WERI-Rb-1 (cell line): ENCODE measurements around the gene FSHR.

Experiments
- DNase-seq: peaks from one replicate; pipeline ENCODE4 v3.0.0-alpha.2; 2020
- H3K27ac ChIP-seq: fragments of 250-450 bp; sonication (Bioruptor Pico); 2 replicates; pipeline ENCODE4 v1.5.1; 2020; ENCODE audit warnings: mild to moderate bottlenecking, moderate library complexity
- H3K27me3 ChIP-seq: fragments of 250-450 bp; sonication (Bioruptor Pico); 2 replicates; pipeline ENCODE4 v1.5.1; 2021; ENCODE audit warnings: mild to moderate bottlenecking, low read depth, moderate library complexity; ENCODE audit not compliant: insufficient read depth, severe bottlenecking
- H3K36me3 ChIP-seq: fragments of 250-450 bp; sonication (Bioruptor Pico); 2 replicates; pipeline ENCODE4 v1.5.1; 2020; ENCODE audit warnings: mild to moderate bottlenecking, moderate library complexity
- H3K4me3 ChIP-seq: 2 replicates; pipeline ENCODE4 v1.5.1; 2011; ENCODE audit warnings: low read depth, mild to moderate bottlenecking, control low read depth, low read length
- H3K9me3 ChIP-seq: fragments of 250-450 bp; sonication (Bioruptor Pico); 2 replicates; pipeline ENCODE4 v1.5.1; 2021; ENCODE audit warnings: mild to moderate bottlenecking, moderate library complexity; ENCODE audit not compliant: severe bottlenecking
- TF ChIP-seq, protein P1 (sequence below): IDR thresholded peaks from 2 replicates; pipeline ENCODE4 v1.5.1; 2011; ENCODE audit warnings: low read depth, mild to moderate bottlenecking, control low read depth, inconsistent platforms, low read length

Gene FSHR

DNA sequence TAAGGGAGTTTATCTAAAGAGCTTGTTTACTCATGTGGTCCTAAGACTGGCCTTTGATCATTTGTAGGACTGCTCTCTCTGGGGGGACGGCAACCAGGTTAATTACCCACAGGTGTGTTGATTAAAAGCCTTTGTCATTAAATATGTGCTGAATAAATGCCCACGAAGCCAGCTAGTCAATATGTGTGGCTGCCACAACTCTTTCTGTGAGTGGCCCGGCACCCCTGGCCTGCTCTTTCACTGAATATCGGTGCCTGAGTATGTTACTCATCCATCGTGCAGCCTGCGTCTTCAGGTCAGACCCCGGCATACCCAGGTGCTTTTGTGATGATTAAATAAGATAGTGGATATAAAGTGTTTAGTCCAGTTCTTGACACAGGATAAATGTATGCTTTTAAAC lies 24.3 kb upstream of the FSHR start:
- H3K27ac ChIP-seq, result no peak overlapping the region
- TF ChIP-seq, protein P1, sequence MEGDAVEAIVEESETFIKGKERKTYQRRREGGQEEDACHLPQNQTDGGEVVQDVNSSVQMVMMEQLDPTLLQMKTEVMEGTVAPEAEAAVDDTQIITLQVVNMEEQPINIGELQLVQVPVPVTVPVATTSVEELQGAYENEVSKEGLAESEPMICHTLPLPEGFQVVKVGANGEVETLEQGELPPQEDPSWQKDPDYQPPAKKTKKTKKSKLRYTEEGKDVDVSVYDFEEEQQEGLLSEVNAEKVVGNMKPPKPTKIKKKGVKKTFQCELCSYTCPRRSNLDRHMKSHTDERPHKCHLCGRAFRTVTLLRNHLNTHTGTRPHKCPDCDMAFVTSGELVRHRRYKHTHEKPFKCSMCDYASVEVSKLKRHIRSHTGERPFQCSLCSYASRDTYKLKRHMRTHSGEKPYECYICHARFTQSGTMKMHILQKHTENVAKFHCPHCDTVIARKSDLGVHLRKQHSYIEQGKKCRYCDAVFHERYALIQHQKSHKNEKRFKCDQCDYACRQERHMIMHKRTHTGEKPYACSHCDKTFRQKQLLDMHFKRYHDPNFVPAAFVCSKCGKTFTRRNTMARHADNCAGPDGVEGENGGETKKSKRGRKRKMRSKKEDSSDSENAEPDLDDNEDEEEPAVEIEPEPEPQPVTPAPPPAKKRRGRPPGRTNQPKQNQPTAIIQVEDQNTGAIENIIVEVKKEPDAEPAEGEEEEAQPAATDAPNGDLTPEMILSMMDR, result no peak
- H3K27me3 ChIP-seq, result no peaks in the 10 kb centered on the region

DNA sequence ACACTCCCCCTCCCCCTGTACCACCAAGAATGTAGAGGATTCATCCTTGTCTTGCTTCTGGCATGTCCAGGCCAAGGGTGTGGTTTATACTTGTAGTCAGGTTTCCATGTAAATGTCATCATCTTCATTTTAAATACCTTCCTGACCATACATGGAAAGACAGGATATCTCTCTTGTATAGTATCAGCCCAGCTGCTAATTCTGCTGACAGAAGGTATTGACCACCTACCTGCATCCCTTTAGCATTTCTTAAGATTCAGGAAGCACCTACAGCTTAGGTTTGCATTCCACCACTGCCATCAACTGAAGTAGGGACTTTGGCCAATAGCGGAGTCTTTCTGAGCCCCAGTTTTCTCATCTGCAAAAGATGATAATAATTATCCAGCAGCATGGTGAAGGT lies 22.9 kb upstream of the FSHR start:
- TF ChIP-seq, protein P1, result no peak
- Histone ChIP-seq H3K36me3 (no peaks in the 10 kb centered on the region), H3K27me3 (no peaks in the 10 kb centered on the region), H3K4me3 (no peak overlapping the region), H3K27ac (no peak overlapping the region), H3K9me3 (no peaks in the 10 kb centered on the region)
- no peak for DNase-seq

More for the DNA sequence above, 24.3 kb upstream of the FSHR start:
- no peaks in the 10 kb centered on the region for H3K36me3 ChIP-seq
- no peaks in the 10 kb centered on the region for H3K9me3 ChIP-seq
- no peak overlapping the region for H3K4me3 ChIP-seq
- DNase-seq, result no peak

DNA sequence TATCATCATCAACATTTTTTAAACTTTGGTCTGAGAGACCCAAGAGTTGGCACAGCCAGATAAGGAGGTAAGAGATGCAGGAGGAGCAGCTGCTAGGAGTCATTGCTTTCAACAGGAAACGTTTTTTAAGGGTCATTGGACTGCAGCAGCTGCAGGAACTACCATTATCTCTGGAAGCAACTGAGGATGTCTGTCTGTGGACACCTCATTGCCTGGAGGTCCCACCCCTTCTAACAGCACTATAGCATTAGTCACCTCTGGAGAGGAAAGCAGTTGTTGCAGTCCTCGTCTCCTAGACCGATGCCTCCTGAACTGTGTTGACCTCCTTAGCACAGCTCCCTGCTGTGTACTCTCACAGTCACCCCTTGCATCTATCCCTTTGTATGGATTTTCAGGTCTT lies 21.5 kb upstream of the FSHR start:
- H3K27ac ChIP-seq, result no peak overlapping the region
- DNase-seq, result no peak
- H3K9me3 ChIP-seq, result no peaks in the 10 kb centered on the region
- no peaks in the 10 kb centered on the region for H3K27me3 ChIP-seq
- H3K4me3 ChIP-seq, result no peak overlapping the region
- TF ChIP-seq, protein P1, result no peak
- H3K36me3 ChIP-seq, result no peaks in the 10 kb centered on the region

DNA sequence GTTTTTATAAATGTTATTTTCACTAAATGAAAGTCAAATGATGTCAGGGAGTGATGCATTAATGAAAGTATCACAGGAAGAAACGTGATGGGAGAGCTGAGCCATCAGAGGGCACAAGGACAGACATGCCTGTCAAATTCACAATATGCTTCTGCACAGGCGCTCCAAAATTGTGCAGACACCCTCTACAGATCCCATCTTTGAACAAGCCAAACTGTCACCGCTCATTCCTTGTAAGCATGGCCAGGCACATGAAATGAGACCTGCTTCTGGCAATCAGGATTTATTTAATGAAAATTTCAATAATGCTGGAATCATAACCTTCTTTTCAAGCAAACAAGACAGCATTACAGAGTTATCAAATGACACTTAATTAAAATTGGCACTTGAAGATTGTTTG lies 20.4 kb upstream of the FSHR start:
- DNase-seq, result no peak
- H3K4me3 ChIP-seq, result no peak overlapping the region
- H3K27ac ChIP-seq, result no peak overlapping the region
- H3K27me3 ChIP-seq, result no peaks in the 10 kb centered on the region
- H3K36me3 ChIP-seq, result no peaks in the 10 kb centered on the region
- TF ChIP-seq, protein P1, result no peak
- no peaks in the 10 kb centered on the region for H3K9me3 ChIP-seq

DNA sequence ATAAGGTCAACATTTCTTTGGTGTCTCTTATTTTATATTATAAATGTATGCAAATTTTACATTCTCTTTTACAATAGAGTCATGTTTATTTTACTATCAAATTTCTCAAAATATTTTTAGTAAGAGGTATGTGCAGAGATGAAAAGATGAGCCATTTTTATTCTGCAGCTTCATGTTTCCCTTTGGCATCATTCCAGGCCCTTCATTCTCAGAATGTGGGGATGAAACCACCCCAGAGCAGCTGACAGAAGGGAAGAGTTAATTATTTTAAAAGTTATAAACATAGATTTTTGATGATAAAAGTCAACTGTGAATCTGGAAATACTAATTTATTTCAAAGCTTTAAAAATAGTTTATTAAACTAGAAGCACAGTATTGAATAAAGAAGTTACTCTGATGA lies 12.8 kb upstream of the FSHR start:
- H3K4me3 ChIP-seq, result no peak overlapping the region
- TF ChIP-seq, protein P1, result no peak
- no peak for DNase-seq

DNA sequence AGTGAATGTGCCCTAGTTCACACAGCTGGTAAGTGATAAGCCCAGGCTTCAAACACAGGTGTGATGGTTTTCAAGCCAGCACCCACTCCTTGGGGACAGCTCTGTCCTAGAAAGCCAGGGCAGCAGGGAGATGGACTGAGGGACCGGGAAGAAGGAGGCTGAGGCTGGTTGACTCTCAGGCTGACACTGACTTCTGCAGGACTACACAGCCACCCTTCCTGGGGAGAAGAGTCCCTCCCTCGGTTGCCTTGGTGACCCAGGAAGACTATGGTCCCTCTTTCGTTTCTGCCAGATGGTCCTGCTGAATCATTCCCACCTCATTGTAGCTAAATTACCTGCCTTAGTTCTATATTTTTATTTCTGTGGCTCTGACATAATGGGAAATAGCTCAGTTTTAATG lies 11.3 kb upstream of the FSHR start:
- Histone ChIP-seq H3K9me3 (no peaks in the 10 kb centered on the region), H3K27ac (no peak overlapping the region), H3K27me3 (no peaks in the 10 kb centered on the region), H3K4me3 (no peak overlapping the region), H3K36me3 (no peaks in the 10 kb centered on the region)
- DNase-seq, result no peak
- TF ChIP-seq, protein P1, result no peak

More for the DNA sequence above, 12.8 kb upstream of the FSHR start:
- no peaks in the 10 kb centered on the region for H3K9me3 ChIP-seq
- H3K27ac ChIP-seq, result no peak overlapping the region
- no peaks in the 10 kb centered on the region for H3K27me3 ChIP-seq
- no peaks in the 10 kb centered on the region for H3K36me3 ChIP-seq
